DMS79 (cell line): ENCODE measurements around the gene PNPLA1.

Source experiments
- DNase-seq: peaks from one replicate; lab custom pipeline; 2025; lab: John Stamatoyannopoulos, UW

Gene PNPLA1

GRCh38 chr6:36246506-36247268 lies 23.2 kb upstream of the PNPLA1 start:
- no peak for DNase-seq

- DNase-seq = no peak
Observed at GRCh38 chr6:36247693-36248092, 22.2 kb upstream of the PNPLA1 start.

GRCh38 chr6:36248980-36249379 lies 20.9 kb upstream of the PNPLA1 start:
- no peak for DNase-seq

GRCh38 chr6:36249536-36249935 lies 20.3 kb upstream of the PNPLA1 start:
- no peak for DNase-seq

- DNase-seq = no peak
Observed at GRCh38 chr6:36252005-36252404, 17.9 kb upstream of the PNPLA1 start.

GRCh38 chr6:36263390-36264000 lies 6.4 kb upstream of the PNPLA1 start:
- DNase-seq = peak; percentile 36

- no peak for DNase-seq
Observed at GRCh38 chr6:36265744-36266143, 4.1 kb upstream of the PNPLA1 start.

GRCh38 chr6:36266913-36267644 lies 2.8 kb upstream of the PNPLA1 start:
- DNase-seq = no peak

GRCh38 chr6:36267731-36268477 lies 2.0 kb upstream of the PNPLA1 start:
- no peak for DNase-seq

- no peak for DNase-seq
Observed at GRCh38 chr6:36268478-36269275, 1.2 kb upstream of the PNPLA1 start.

GRCh38 chr6:36272234-36272633 lies 2.4 kb downstream of the PNPLA1 start:
- DNase-seq = no peak

GRCh38 chr6:36273067-36273466 lies 3.2 kb downstream of the PNPLA1 start:
- DNase-seq = no peak

GRCh38 chr6:36273802-36274514 lies 4.1 kb downstream of the PNPLA1 start:
- DNase-seq = no peak

- DNase-seq = no peak
Observed at GRCh38 chr6:36276581-36277536, 7.0 kb downstream of the PNPLA1 start.

GRCh38 chr6:36277946-36278470 lies 8.1 kb downstream of the PNPLA1 start:
- DNase-seq = no peak

GRCh38 chr6:36280467-36280866 lies 10.6 kb downstream of the PNPLA1 start:
- no peak for DNase-seq

- DNase-seq = no peak
Observed at GRCh38 chr6:36280983-36281382, 11.1 kb downstream of the PNPLA1 start.

GRCh38 chr6:36283608-36284007 lies 13.7 kb downstream of the PNPLA1 start:
- no peak for DNase-seq

- no peak for DNase-seq
Observed at GRCh38 chr6:36284359-36284758, 14.5 kb downstream of the PNPLA1 start.
